ENCODE results near the gene THADA. TPM values are rescaled to one million over a fixed set of nuclear protein-coding genes. Genes with fewer than 3 reads are reported as not detected.

THADA gene
- total and polyA plus RNA-seq, 8 donors, result 9.4 to 25.1 (median 18.2) TPM

GRCh38 chr2:43269706-43270105 lies 326.1 kb downstream of the THADA start:
- DNase-seq (no peak), FAIRE-seq (no peak), ATAC-seq (peak in 3 of 4 donors; percentile 31 to 57 (median 51))
- Histone ChIP-seq H3K27ac (peak overlapping the region in 2 of 4 donors; percentile 15 to 57), H3K36me3 (no peaks in the 10 kb centered on the region), H3K27me3 (no peaks in the 10 kb centered on the region), H3K4me1 (no peaks in the 10 kb centered on the region), H3K4me3 (no peak overlapping the region), H3K9me3 (no peaks in the 10 kb centered on the region)
- TF ChIP-seq CTCF (IDR thresholded peaks at IDR 0.05), result no peak
- 71 to 77% methylated on average over 3 of the region's 3 CpGs for WGBS, 2 donors
- intact Hi-C loops (cut with DNase I), result no loop called here

GRCh38 chr2:43269074-43269572 lies 326.7 kb downstream of the THADA start:
- DNase-seq (peak in 4 of 6 donors; percentile 28 to 41 (median 32)), FAIRE-seq (no peak), ATAC-seq (peak in 3 of 4 donors; percentile 63 to 84 (median 76))
- TF ChIP-seq CTCF (IDR thresholded peaks at IDR 0.05), result no peak
- intact Hi-C loops (cut with DNase I), result no loop called here
- H3K4me1 ChIP-seq, result no peaks in the 10 kb centered on the region
- no peaks in the 10 kb centered on the region for H3K36me3 ChIP-seq
- no peaks in the 10 kb centered on the region for H3K27me3 ChIP-seq
- WGBS, 2 donors, result 82 to 88% methylated on average over 14 of the region's 14 CpGs
- H3K9me3 ChIP-seq, result no peaks in the 10 kb centered on the region
- H3K4me3 ChIP-seq, result no peak overlapping the region
- H3K27ac ChIP-seq, result peak overlapping the region in 2 of 4 donors; percentile 15 to 57

DNA sequence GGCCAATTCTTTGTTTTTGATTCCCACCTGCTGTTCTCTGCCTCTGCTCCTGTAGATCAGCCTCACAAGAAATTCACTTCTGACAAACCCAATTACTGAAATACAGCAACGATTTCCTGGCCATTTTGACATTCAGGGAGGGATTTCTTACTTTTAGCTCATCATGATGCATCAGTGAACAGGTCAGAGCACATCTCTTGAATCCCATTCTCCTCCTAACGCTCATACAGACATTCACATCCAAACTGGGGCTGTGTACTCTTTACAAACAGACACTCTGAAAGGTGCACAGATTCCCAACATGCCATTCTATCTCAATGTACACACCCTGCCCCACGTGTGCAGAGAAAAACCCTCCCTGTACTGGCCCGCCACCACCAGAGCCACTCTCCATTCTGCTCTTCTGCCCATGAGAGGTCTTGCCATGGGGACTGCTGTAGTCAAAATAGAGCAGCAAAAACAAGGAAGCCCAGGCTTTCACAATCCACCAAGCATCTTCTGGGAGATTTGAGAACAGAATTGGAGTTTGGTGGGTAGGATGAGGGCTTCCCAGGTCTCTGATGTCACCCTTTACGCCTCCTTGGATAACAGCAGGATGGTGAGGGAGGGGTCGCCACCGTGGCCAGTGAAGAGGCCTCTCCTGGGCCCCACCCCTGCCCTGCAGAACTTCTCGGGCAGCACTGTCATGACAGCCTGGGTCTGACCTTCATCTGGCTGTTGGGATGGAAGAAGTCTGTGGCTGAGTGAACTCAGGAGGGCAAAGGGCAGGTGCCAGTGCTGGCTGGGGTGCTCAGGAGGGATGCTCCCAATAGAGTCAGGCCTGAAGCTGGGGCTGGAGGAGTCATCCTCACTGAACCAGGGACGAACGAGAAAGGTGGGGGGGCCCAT lies 327.5 kb downstream of the THADA start:
- FAIRE-seq, result no peak
- no peak for DNase-seq
- TF ChIP-seq CTCF (IDR thresholded peaks at IDR 0.05), result no peak
- H3K4me1 ChIP-seq, result no peaks in the 10 kb centered on the region
- no peak overlapping the region for H3K4me3 ChIP-seq
- peak in 1 of 4 donors; percentile 16 for ATAC-seq
- no peaks in the 10 kb centered on the region for H3K9me3 ChIP-seq
- no peaks in the 10 kb centered on the region for H3K27me3 ChIP-seq
- no peaks in the 10 kb centered on the region for H3K36me3 ChIP-seq
- intact Hi-C loops (cut with DNase I), result no loop called here
- H3K27ac ChIP-seq, result peak overlapping the region in 1 of 4 donors; percentile 57
- 85 to 90% methylated on average over 10 of the region's 10 CpGs for WGBS, 2 donors

DNA sequence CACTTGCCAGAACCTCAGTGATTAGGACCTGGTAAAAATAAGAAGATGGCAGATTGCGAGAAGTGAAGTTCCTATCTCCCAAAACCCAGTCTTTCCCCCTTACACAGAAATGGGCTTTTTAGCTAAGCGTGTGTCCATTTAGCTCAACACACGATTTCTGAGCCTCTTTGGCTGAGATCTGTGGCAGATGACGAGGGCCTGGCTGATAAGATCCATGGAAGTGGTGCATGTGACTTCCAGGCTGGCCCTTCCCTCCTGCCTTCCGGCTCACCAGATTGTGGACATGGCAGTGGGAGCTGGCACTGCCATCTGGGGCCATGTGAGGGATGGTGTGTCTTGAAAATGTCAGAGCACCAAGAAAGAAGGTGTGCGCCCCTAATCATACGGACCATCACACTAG lies 328.5 kb downstream of the THADA start:
- no peak overlapping the region for H3K27ac ChIP-seq
- H3K4me1 ChIP-seq, result no peaks in the 10 kb centered on the region
- FAIRE-seq, result no peak
- ATAC-seq, result peak in 2 of 4 donors; percentile 13 to 66
- TF ChIP-seq CTCF (IDR thresholded peaks at IDR 0.05), result no peak
- peak in 3 of 6 donors; percentile 38 to 48 (median 44) for DNase-seq
- H3K27me3 ChIP-seq, result no peaks in the 10 kb centered on the region
- no peaks in the 10 kb centered on the region for H3K9me3 ChIP-seq
- no peaks in the 10 kb centered on the region for H3K36me3 ChIP-seq
- intact Hi-C loops (cut with DNase I), result no loop called here
- WGBS, 2 donors, result 74 to 75% methylated on average over 7 of the region's 7 CpGs
- H3K4me3 ChIP-seq, result no peak overlapping the region

DNA sequence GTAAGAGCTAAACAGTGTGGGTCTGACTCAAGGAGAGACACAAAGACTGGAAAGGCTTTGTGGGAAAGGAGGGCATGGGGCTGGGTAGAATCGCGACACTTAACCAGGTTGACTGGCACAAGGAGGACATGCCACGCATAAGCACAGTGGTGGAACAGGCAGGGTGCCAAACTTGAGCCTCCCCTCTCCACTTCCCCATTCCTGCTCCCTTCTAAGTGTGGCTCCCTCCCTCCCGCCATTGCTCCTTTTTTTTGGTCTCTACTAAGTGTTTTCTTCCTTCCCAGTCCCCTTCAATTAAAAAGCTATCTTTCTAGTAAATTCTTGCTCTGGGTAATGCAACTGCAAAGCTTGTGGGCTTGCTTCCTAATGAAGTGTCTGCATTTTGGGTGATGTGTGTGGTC lies 329.1 kb downstream of the THADA start:
- no peaks in the 10 kb centered on the region for H3K27me3 ChIP-seq
- no peak for TF ChIP-seq CTCF (IDR thresholded peaks at IDR 0.05)
- H3K9me3 ChIP-seq, result no peaks in the 10 kb centered on the region
- no peaks in the 10 kb centered on the region for H3K4me1 ChIP-seq
- H3K36me3 ChIP-seq, result no peaks in the 10 kb centered on the region
- H3K27ac ChIP-seq, result no peak overlapping the region
- peak in 1 of 4 donors; percentile 45 for ATAC-seq
- 76 to 85% methylated on average over 4 of the region's 4 CpGs for WGBS, 2 donors
- no peak for FAIRE-seq
- peak in 2 of 6 donors; percentile 38 to 49 for DNase-seq
- intact Hi-C loops (cut with DNase I), result no loop called here
- no peak overlapping the region for H3K4me3 ChIP-seq

All from pancreas (tissue), 10 donors.